GM18517 (cell line): Measurements from ENCODE around the gene TRIM5.
"Not testable (repeated sequence)": the region's sequence is repeated elsewhere in the genome, so short reads cannot be mapped to it uniquely, and the experiment has no call there.

Source experiments
- ATAC-seq: cut with Tn5 transposase; IDR thresholded peaks from one replicate; pipeline ENCODE4 v1.9.1; 2021; ENCODE audit warnings: mild to moderate bottlenecking, moderate library complexity; ENCODE audit not compliant: unreplicated experiment

The TRIM5 gene, protein sequence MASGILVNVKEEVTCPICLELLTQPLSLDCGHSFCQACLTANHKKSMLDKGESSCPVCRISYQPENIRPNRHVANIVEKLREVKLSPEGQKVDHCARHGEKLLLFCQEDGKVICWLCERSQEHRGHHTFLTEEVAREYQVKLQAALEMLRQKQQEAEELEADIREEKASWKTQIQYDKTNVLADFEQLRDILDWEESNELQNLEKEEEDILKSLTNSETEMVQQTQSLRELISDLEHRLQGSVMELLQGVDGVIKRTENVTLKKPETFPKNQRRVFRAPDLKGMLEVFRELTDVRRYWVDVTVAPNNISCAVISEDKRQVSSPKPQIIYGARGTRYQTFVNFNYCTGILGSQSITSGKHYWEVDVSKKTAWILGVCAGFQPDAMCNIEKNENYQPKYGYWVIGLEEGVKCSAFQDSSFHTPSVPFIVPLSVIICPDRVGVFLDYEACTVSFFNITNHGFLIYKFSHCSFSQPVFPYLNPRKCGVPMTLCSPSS

GRCh38 chr11:5684646-5685362, at the start of gene TRIM5:
TRIM5 (minus strand) TSS chr11:5685074; CDS start chr11:5680177, 4,897 bp downstream.
- peak; percentile 64 for ATAC-seq

- no peak for ATAC-seq
Measured at GRCh38 chr11:5727691-5728090, 42.8 kb upstream of the TRIM5 start.

GRCh38 chr11:5726351-5726750, 41.5 kb upstream of the TRIM5 start:
- no peak for ATAC-seq

- no peak for ATAC-seq
Measured at GRCh38 chr11:5722622-5723021, 37.7 kb upstream of the TRIM5 start.

DNA sequence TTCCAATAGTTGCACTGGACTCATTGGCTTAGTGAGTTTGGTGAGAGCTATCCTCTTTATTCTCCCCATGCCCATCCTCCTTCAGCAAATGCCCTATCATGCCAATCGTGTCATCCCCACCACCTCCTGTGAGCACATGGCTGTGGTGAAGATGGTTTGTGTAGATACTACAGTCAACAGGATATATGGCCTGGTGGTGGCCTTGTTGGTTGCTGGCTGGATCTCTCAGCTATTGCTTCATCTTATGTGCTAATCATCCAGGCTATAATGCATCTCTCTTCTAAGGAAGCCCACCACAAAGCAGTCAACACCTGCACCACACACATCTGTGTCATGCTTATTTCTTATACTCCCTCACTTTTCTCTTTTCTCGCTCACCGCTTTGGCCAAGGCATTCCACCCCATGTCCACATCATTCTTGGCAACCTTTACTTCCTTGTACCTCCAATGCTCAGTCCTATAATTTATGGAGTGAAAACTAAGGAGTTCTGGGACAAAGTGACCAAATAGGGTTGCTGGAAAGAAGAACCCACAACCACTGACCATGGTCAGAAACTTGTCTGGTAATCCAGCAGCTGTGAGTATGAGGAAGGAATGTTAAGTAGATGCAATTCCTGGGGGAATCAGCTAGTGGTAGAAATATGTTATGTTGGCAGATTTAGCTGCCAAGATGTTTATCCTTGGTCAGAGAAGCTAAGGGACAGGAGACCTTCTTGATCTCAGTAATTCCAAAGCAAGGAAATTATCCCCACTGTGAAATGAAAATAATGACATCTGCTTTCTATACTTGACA, 35.0 kb upstream of the TRIM5 start:
- ATAC-seq: no peak

- ATAC-seq: not testable (repeated sequence)
Measured at GRCh38 chr11:5716518-5716917, 31.6 kb upstream of the TRIM5 start.

DNA sequence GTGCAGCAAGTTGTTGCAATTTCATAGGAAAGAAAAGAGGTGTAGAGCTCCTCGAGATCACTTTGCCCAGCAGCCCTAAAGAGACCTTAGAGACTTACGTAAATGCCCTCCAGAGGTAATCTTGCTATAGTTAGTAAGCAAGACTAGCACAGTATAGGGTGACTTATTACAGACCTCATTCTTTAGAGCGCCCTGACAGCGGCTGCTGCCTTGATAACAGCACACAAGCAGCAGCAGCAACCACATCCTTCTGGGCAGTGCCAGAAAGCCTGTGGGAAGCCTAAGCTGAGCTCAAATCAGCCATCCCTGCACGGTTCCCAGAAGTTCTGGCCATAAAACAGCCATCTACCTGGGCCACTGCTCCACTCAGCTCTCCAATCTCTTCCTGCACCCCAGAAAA, 28.8 kb upstream of the TRIM5 start:
- no peak for ATAC-seq

- no peak for ATAC-seq
Measured at GRCh38 chr11:5712507-5712906, 27.6 kb upstream of the TRIM5 start.

DNA sequence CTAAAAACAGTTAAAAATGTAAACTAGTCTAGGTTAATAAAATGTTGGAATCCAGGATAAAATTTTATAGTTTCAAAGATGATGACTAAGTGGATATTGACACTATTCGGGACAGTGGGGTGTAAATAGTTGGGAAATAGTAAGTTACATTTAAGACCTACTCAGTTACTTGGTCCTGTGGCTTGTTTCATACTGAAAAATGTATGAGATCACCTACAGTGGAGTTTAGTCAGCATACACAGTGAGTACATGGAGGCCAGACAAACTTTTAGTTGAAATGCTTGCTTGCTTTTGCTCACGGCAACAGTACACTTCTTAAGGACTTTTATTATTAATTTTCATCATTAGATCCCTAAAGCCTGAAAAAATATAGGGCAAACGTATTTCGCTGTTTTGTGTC, 20.8 kb upstream of the TRIM5 start:
- no peak for ATAC-seq

DNA sequence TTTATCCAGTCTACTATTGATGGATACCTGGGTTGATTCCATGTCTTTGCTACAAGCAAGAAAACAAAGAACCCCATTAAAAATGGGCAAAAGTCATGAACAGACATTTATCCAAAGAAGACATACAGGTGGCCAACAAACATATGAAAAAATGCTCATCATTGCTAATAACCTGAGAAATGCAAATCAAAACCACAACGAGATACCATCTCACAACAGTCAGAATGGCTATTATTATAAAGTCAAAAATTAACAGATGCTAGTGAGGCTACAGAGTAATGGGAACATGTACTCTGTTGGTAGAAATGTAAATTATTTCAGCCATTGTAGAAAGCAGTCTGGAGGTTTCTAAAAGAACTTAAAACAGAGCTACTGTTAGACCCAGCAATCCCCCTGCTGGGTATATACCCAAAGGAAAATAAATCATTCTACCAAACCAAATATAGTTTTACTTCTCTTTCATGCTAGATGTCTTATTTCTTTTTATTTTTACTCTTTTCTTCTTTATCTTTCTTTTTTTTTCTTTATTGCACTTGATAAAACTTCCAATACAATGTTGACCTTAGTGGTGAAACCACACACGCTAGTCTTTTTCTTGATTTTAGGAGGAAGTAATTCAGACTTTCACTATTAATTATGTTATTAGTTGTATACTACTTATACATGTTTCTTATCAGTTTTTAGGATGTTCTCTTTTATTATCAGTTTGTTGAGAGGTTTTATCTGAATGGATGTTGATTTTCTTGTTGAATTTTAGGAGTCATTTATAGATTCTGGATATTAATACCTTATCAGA, 19.1 kb upstream of the TRIM5 start:
- ATAC-seq: peak; percentile 82

GRCh38 chr11:5701055-5701577, 16.2 kb upstream of the TRIM5 start:
- ATAC-seq: no peak

DNA sequence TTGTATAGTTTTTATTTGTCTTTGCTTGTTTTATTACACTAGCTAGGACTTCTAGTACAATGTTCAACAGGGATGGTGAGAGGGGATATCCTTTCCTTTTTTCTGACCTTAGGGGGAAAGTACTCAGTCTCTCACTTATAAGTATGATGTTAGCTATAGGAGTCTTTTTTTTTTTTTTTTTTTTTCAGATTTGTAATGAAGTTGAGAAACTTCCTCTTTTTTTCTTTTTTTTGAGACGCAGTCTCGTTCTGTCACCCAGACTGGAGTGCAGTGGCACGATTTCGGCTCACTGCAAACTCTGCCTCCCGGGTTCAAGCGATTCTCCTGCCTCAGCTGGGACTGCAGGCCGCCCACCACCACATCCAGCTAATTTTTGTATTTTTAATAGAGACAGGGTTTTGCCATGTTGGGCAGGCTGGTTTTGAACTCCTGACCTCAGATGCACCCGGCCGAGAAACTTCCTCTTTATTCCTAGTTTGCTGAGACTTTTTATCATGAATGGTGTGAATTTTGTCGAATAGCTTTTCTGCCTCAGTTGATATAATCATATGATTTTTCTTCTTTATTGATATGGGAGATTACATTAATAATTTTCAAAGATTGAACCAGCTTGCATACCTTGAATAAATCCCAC, 15.7 kb upstream of the TRIM5 start:
- no peak for ATAC-seq

DNA sequence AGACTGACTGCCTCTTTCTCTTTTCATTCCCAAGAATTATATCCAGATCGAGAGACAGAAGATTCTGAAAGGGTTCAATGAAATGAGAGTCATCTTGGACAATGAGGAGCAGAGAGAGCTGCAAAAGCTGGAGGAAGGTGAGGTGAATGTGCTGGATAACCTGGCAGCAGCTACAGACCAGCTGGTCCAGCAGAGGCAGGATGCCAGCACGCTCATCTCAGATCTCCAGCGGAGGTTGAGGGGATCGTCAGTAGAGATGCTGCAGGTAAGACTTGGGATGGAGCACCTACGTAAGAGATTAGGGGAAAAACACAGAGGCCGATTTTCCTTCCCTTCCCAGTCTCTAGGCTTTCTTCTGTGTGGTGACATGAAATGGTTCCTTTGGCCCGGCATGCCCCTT, 13.4 kb upstream of the TRIM5 start:
- ATAC-seq: no peak

DNA sequence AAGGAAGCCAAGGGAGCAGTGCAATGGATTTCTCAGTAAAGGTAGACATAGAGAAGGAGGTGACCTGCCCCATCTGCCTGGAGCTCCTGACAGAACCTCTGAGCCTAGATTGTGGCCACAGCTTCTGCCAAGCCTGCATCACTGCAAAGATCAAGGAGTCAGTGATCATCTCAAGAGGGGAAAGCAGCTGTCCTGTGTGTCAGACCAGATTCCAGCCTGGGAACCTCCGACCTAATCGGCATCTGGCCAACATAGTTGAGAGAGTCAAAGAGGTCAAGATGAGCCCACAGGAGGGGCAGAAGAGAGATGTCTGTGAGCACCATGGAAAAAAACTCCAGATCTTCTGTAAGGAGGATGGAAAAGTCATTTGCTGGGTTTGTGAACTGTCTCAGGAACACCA, 11.3 kb upstream of the TRIM5 start:
- no peak for ATAC-seq

DNA sequence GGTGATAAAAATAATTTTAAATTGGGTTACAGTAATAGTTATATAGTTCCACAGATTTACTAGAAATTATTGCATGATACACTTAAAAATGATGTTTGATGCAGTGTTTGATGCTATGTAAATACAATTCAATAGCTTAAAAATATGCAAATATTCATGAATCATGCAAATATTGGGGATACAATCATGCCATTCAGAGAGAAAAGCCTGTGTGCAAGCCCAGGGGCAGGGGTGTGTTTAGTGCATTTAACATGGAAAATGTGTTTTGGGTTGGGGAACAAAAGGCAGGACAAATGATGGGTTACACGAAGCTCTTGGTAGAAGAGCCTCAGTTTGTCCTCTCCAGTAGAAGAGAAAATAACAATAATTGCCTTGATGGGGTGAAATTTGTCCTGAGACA, 10.7 kb upstream of the TRIM5 start:
- no peak for ATAC-seq

GRCh38 chr11:5694642-5695041, 9.8 kb upstream of the TRIM5 start:
- ATAC-seq: no peak

- no peak for ATAC-seq
Measured at GRCh38 chr11:5691964-5692361, 7.1 kb upstream of the TRIM5 start.

DNA sequence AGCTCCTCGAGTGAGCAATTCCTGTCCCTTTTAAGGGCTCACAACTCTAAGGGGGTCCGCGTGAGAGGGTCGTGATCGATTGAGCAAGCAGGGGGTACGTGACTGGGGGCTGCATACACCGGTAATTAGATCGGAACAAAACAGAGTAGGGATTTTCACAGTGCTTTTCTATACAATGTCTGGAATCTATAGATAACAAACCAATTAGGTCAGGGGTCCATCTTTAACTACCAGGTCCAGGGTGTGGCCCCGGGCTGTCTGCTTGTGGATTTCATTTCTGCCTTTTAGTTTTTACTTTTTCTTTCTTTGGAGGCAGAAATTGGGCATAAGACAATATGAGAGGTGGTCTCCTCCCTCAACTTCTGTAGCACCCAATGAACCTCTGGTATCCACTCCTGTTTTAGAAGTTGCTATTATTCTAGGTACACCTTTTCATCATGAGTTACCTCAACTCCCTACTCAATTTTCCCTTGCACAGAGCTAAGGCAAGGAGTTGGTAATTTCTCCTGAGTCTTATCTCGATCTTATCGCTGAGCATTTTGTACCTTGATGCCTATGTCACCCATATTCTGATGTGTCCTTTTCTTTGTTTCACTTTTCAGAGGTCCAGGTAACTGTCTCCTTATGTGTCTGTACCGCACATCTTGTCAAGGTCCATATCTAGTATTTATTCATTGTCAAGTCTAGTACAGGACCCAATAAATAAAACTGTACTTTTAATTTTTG, 6.5 kb upstream of the TRIM5 start:
- ATAC-seq: not testable (repeated sequence)

DNA sequence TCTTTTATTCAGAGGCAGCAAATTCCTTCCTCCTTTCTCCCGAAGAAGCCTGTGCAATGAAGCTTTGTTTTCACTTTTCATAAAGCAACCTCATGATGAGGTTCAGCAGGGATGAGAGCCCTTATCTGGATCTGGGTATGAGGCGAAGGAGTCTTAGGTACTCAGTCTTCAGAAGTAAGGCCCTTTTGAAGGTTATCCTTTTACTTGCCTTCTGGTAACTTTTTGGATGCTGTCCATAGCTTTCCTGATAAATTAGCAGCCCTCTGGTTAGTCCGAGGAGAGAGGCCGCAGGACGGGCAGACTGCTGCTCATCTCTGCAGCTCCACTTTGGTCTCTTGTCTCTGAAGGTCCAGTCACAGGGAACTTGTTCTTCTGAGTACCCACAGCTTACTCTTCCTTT, 5.9 kb upstream of the TRIM5 start:
- ATAC-seq: no peak
